ENCODE results near the gene TSEN2. TPM values are rescaled to one million over a fixed set of nuclear protein-coding genes. Genes with fewer than 3 reads are reported as not detected.

TSEN2 gene
- polyA plus RNA-seq, 1 donor (not counting 4 experiments of a cell fraction or from before 2014, with no cell fraction given): 23.8 TPM

DNA sequence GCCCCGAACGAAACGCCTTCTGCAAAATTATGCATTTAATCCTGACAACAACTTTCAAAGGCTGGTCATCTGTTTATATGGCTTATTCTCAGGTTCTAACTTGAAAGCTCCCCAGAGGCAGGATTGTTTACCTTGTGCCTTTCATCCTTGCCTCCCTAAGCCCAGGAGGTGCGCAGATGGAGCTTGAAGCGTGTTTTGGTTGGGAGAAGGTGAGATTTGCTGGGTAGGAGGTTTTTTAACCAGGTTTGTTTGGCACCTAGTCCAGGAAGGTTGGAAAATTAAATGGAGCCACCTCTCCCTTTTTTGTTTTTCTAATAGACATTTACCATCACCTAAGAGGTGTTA lies 675 bp downstream of the TSEN2 start:
- Histone ChIP-seq H3K79me2 (ENCODE audit: control insufficient read depth, insufficient read depth, low read length) (peaks cover 35% of the 10 kb centered on the region), H3K4me1 (ENCODE audit: control insufficient read depth, extremely low read depth, insufficient read depth, low read length) (peaks cover 14% of the 10 kb centered on the region), H3K9ac (ENCODE audit: control insufficient read depth, extremely low read depth, insufficient read depth, low read length) (peak overlapping the region; percentile 90), H2AFZ (ENCODE audit: control insufficient read depth, low read length) (peak overlapping the region; percentile 96), H3K9me3 (ENCODE audit: control insufficient read depth, low read depth, low read length) (no peaks in the 10 kb centered on the region), H3K4me3 (ENCODE audit: control insufficient read depth in 2 of 3, extremely low read depth in 1 of 3, insufficient read depth in 2 of 3, low read depth in 1 of 3, low read length in 3 of 3) (peak overlapping the region; percentile 65 to 81 (median 66)), H3K9me1 (ENCODE audit: control insufficient read depth, extremely low read depth, insufficient read depth, low read length) (peaks cover 3% of the 10 kb centered on the region), H3K4me2 (ENCODE audit: control insufficient read depth, extremely low read depth, insufficient read depth, low read depth, low read length) (peak overlapping the region; percentile 83), H3K27me3 (ENCODE audit: control insufficient read depth, extremely low read depth, insufficient read depth, low read length) (no peaks in the 10 kb centered on the region), H3K27ac (ENCODE audit: control insufficient read depth, insufficient read depth, low read length) (peak overlapping the region; percentile 78), H3K36me3 (ENCODE audit: control insufficient read depth in 2 of 2, extremely low read depth in 1 of 2, insufficient read depth in 2 of 2, low read length in 2 of 2) (peaks cover 6 to 9% of the 10 kb centered on the region in 2 experiments), H4K20me1 (ENCODE audit: control insufficient read depth, extremely low read depth, insufficient read depth, low read length) (no peaks in the 10 kb centered on the region)
- dilution Hi-C loops (cut with MboI; ENCODE audit: extremely low pct_ligation_motif_present, low sequenced_read_pairs): no loop called here
- no peak for TF ChIP-seq EZH2 (IDR thresholded peaks at IDR 0.05; ENCODE audit: low read length)
- TF ChIP-seq, protein P1, sequence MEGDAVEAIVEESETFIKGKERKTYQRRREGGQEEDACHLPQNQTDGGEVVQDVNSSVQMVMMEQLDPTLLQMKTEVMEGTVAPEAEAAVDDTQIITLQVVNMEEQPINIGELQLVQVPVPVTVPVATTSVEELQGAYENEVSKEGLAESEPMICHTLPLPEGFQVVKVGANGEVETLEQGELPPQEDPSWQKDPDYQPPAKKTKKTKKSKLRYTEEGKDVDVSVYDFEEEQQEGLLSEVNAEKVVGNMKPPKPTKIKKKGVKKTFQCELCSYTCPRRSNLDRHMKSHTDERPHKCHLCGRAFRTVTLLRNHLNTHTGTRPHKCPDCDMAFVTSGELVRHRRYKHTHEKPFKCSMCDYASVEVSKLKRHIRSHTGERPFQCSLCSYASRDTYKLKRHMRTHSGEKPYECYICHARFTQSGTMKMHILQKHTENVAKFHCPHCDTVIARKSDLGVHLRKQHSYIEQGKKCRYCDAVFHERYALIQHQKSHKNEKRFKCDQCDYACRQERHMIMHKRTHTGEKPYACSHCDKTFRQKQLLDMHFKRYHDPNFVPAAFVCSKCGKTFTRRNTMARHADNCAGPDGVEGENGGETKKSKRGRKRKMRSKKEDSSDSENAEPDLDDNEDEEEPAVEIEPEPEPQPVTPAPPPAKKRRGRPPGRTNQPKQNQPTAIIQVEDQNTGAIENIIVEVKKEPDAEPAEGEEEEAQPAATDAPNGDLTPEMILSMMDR (optimal IDR thresholded peaks at IDR 0.05 in 1 of 3, IDR thresholded peaks at IDR 0.05 in 1 of 3, conservative IDR thresholded peaks at IDR 0.05 in 1 of 3; ENCODE audit: extremely low read depth in 1 of 3, insufficient read depth in 2 of 3, low read length in 3 of 3): no peak
- DNase-seq (ENCODE audit: low read depth, low spot score) (no peak), FAIRE-seq (no peak)

DNA sequence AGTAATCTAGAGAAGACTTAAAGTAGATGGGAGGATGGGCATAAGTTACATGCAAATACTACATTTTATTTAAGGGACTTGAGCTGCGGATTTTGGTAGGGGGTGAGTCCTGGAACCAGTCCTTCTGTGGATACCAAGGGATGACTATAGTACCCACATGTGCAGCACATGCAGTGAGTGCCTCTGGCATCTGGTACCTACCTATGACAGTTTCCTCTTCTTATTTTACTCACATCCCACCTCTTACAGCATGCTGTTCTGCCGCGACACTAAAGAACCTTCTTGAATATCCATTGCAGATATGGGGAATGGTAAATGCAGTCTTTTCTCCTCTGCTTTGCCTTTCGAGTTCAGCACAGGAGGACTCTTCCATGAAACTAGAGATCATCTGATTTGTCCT lies 1.7 kb downstream of the TSEN2 start:
- H3K36me3 ChIP-seq (ENCODE audit: control insufficient read depth in 2 of 2, extremely low read depth in 1 of 2, insufficient read depth in 2 of 2, low read length in 2 of 2): peaks cover 9% of the 10 kb centered on the region in 2 experiments
- no peaks in the 10 kb centered on the region for H3K9me3 ChIP-seq (ENCODE audit: control insufficient read depth, low read depth, low read length)
- peaks cover 35% of the 10 kb centered on the region for H3K79me2 ChIP-seq (ENCODE audit: control insufficient read depth, insufficient read depth, low read length)
- no peak overlapping the region for H3K9ac ChIP-seq (ENCODE audit: control insufficient read depth, extremely low read depth, insufficient read depth, low read length)
- DNase-seq (ENCODE audit: low read depth, low spot score) (no peak), FAIRE-seq (no peak)
- H3K27ac ChIP-seq (ENCODE audit: control insufficient read depth, insufficient read depth, low read length): no peak overlapping the region
- H3K4me1 ChIP-seq (ENCODE audit: control insufficient read depth, extremely low read depth, insufficient read depth, low read length): peaks cover 14% of the 10 kb centered on the region
- H4K20me1 ChIP-seq (ENCODE audit: control insufficient read depth, extremely low read depth, insufficient read depth, low read length): no peaks in the 10 kb centered on the region
- H3K9me1 ChIP-seq (ENCODE audit: control insufficient read depth, extremely low read depth, insufficient read depth, low read length): peaks cover 3% of the 10 kb centered on the region
- TF ChIP-seq, protein P1 (optimal IDR thresholded peaks at IDR 0.05 in 1 of 3, IDR thresholded peaks at IDR 0.05 in 1 of 3, conservative IDR thresholded peaks at IDR 0.05 in 1 of 3; ENCODE audit: extremely low read depth in 1 of 3, insufficient read depth in 2 of 3, low read length in 3 of 3): no peak
- TF ChIP-seq EZH2 (IDR thresholded peaks at IDR 0.05; ENCODE audit: low read length): no peak
- H3K4me2 ChIP-seq (ENCODE audit: control insufficient read depth, extremely low read depth, insufficient read depth, low read depth, low read length): peak overlapping the region; percentile 33
- dilution Hi-C loops (cut with MboI; ENCODE audit: extremely low pct_ligation_motif_present, low sequenced_read_pairs): no loop called here
- no peak overlapping the region for H2AFZ ChIP-seq (ENCODE audit: control insufficient read depth, low read length)
- H3K27me3 ChIP-seq (ENCODE audit: control insufficient read depth, extremely low read depth, insufficient read depth, low read length): no peaks in the 10 kb centered on the region
- no peak overlapping the region for H3K4me3 ChIP-seq (ENCODE audit: control insufficient read depth in 2 of 3, extremely low read depth in 1 of 3, insufficient read depth in 2 of 3, low read depth in 1 of 3, low read length in 3 of 3)

Data from keratinocyte (primary cell).